Neural progenitor cell (in vitro differentiated cells): ENCODE measurements around the gene UBE2O. TPM values are rescaled to one million over a fixed set of nuclear protein-coding genes. Genes with fewer than 3 reads are reported as not detected.

Source experiments
- DNase-seq: peaks from one replicate; pipeline ENCODE4 v3.0.0-alpha.2; 2016; ENCODE audit warnings: low spot score
- H2AFZ ChIP-seq: fragments of 200-600 bp; sonication (generic); replicated peaks from 2 replicates; pipeline ENCODE4 v1.6.1; 2016; ENCODE audit warnings: antibody characterized with exemption
- H3F3A ChIP-seq: fragments of 200-600 bp; sonication (generic); 2 replicates; pipeline ENCODE4 v1.6.1; 2016; ENCODE audit warnings: antibody characterized with exemption, low read depth
- H3K27ac ChIP-seq: fragments of 200-600 bp; sonication (generic); 2 replicates; pipeline ENCODE4 v1.5.1; 2016; ENCODE audit warnings: mild to moderate bottlenecking
- H3K27me3 ChIP-seq: fragments of 200-600 bp; sonication (generic); 2 replicates; pipeline ENCODE4 v1.6.1; 2016; ENCODE audit warnings: mild to moderate bottlenecking, moderate library complexity
- H3K36me3 ChIP-seq: fragments of 200-600 bp; sonication (generic); 2 replicates; pipeline ENCODE4 v1.5.1; 2016
- H3K4me1 ChIP-seq: fragments of 200-600 bp; sonication (generic); 2 replicates; pipeline ENCODE4 v1.6.1; 2016; ENCODE audit warnings: mixed run types
- H3K4me2 ChIP-seq: fragments of 200-600 bp; sonication (generic); 2 replicates; pipeline ENCODE4 v1.6.1; 2016
- H3K4me3 ChIP-seq: fragments of 200-600 bp; sonication (generic); 2 replicates; pipeline ENCODE4 v1.5.1; 2016
- H3K79me2 ChIP-seq: fragments of 200-600 bp; sonication (generic); 2 replicates; pipeline ENCODE4 v1.6.1; 2016; ENCODE audit warnings: low read depth
- H3K9ac ChIP-seq: fragments of 200-600 bp; sonication (generic); 2 replicates; pipeline ENCODE4 v1.6.1; 2016
- H3K9me3 ChIP-seq: fragments of 200-600 bp; sonication (generic); 2 replicates; pipeline ENCODE4 v1.5.1; 2016; ENCODE audit warnings: low read depth
- H4K20me1 ChIP-seq: fragments of 200-600 bp; sonication (generic); 2 replicates; pipeline ENCODE4 v1.6.1; 2016; ENCODE audit warnings: low read depth
- H3K27ac Mint-ChIP-seq: 3 replicates; pipeline ENCODE4 v1.8.0; 2021; ENCODE audit warnings: mixed read lengths
- H3K27me3 Mint-ChIP-seq: 2 replicates; pipeline ENCODE4 v1.8.0; 2022; ENCODE audit warnings: low read depth, mild to moderate bottlenecking, inconsistent platforms, moderate library complexity, mixed read lengths; ENCODE audit not compliant: insufficient read depth
- H3K36me3 Mint-ChIP-seq: 3 replicates; pipeline ENCODE4 v1.8.0; 2021; ENCODE audit warnings: mixed read lengths
- H3K4me1 Mint-ChIP-seq: 3 replicates; pipeline ENCODE4 v1.8.0; 2021; ENCODE audit warnings: mixed read lengths
- H3K4me3 Mint-ChIP-seq: 3 replicates; pipeline ENCODE4 v1.8.0; 2021; ENCODE audit warnings: mild to moderate bottlenecking, moderate library complexity, mixed read lengths
- H3K9me3 Mint-ChIP-seq: 3 replicates; pipeline ENCODE4 v1.8.0; 2020; ENCODE audit warnings: mixed read lengths
- EZH2 ChIP-seq: fragments of 200-600 bp; sonication (generic); IDR thresholded peaks from 2 replicates; pipeline ENCODE4 v1.6.1; 2017; ENCODE audit warnings: antibody characterized with exemption, mild to moderate bottlenecking, moderate library complexity
- EZH2phosphoT487 ChIP-seq: fragments of 200-600 bp; sonication (generic); IDR thresholded peaks from 2 replicates; pipeline ENCODE4 v1.6.1; 2017; ENCODE audit warnings: antibody characterized with exemption
- total RNA-seq: library from RNA; depleted of rRNA; stranded (reverse); fragments of >200 nt; gene quantifications from 2 replicates; pipeline ENCODE4 v1.2.3, GENCODE V29; 2015; ENCODE audit warnings: low replicate concordance
- TF ChIP-seq, protein P1 (sequence below): fragments of 200-600 bp; sonication (generic); IDR thresholded peaks from 2 replicates; pipeline ENCODE4 v1.5.1; 2017; ENCODE audit warnings: antibody characterized with exemption, mild to moderate bottlenecking

UBE2O gene
- total RNA-seq, 1 donor from 2014 or later = 20.6 TPM

GRCh38 chr17:76433693-76434092, 19.3 kb downstream of the UBE2O start:
- Histone ChIP-seq H2AFZ (no peak overlapping the region), H3K9ac (no peak overlapping the region), H3K4me1 (peaks cover 17% of the 10 kb centered on the region), H3F3A (peaks cover 8% of the 10 kb centered on the region), H3K9me3 (no peaks in the 10 kb centered on the region), H3K27me3 (no peaks in the 10 kb centered on the region), H3K79me2 (peaks cover 91% of the 10 kb centered on the region), H3K4me3 (no peak overlapping the region), H3K27ac (no peak overlapping the region), H4K20me1 (peaks cover 88% of the 10 kb centered on the region), H3K4me2 (no peak overlapping the region), H3K36me3 (no peaks in the 10 kb centered on the region)
- no peak for TF ChIP-seq EZH2phosphoT487
- no peak for TF ChIP-seq EZH2
- TF ChIP-seq, protein P1, sequence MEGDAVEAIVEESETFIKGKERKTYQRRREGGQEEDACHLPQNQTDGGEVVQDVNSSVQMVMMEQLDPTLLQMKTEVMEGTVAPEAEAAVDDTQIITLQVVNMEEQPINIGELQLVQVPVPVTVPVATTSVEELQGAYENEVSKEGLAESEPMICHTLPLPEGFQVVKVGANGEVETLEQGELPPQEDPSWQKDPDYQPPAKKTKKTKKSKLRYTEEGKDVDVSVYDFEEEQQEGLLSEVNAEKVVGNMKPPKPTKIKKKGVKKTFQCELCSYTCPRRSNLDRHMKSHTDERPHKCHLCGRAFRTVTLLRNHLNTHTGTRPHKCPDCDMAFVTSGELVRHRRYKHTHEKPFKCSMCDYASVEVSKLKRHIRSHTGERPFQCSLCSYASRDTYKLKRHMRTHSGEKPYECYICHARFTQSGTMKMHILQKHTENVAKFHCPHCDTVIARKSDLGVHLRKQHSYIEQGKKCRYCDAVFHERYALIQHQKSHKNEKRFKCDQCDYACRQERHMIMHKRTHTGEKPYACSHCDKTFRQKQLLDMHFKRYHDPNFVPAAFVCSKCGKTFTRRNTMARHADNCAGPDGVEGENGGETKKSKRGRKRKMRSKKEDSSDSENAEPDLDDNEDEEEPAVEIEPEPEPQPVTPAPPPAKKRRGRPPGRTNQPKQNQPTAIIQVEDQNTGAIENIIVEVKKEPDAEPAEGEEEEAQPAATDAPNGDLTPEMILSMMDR = no peak
- no peak overlapping the region for H3K4me3 Mint-ChIP-seq
- DNase-seq = no peak
- H3K9me3 Mint-ChIP-seq = no peaks in the 10 kb centered on the region
- H3K4me1 Mint-ChIP-seq = peaks cover 26% of the 10 kb centered on the region
- peaks cover 2% of the 10 kb centered on the region for H3K27me3 Mint-ChIP-seq
- no peak overlapping the region for H3K27ac Mint-ChIP-seq
- H3K36me3 Mint-ChIP-seq = peaks cover 16% of the 10 kb centered on the region

- Histone ChIP-seq H3F3A (peaks cover 8% of the 10 kb centered on the region), H3K4me2 (no peak overlapping the region), H3K9ac (no peak overlapping the region), H3K27ac (no peak overlapping the region), H3K4me1 (peaks cover 17% of the 10 kb centered on the region), H2AFZ (no peak overlapping the region), H4K20me1 (peaks cover 88% of the 10 kb centered on the region), H3K27me3 (no peaks in the 10 kb centered on the region), H3K36me3 (no peaks in the 10 kb centered on the region), H3K79me2 (peaks cover 90% of the 10 kb centered on the region), H3K4me3 (no peak overlapping the region), H3K9me3 (no peaks in the 10 kb centered on the region)
- Mint-ChIP-seq H3K4me1 (peaks cover 26% of the 10 kb centered on the region), H3K4me3 (no peak overlapping the region), H3K9me3 (peaks cover 2% of the 10 kb centered on the region), H3K36me3 (peaks cover 16% of the 10 kb centered on the region), H3K27ac (no peak overlapping the region), H3K27me3 (peaks cover 2% of the 10 kb centered on the region)
- no peak for TF ChIP-seq EZH2phosphoT487
- TF ChIP-seq, protein P1 = peak; percentile 49
- peak; percentile 24 for DNase-seq
These were observed 20.1 kb downstream of the UBE2O start for GRCh38 chr17:76432712-76433336.

DNA sequence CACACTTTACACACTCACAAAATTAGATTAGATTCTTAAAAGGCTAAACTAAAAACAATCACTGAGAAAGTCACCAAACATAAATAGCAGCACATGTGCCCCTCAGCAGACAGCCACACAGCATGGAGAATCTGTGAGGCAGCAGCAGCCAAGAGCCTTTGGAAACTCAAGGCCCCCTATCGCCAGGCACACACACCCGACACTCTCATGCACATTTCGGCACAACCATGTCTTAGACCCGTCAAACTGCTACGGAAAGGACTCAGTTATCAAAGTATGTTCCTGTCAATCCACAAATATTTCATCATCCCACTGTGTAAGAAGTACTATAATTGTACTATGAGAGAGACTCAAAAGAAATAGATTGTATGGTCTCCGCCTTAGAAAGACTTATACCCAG, 20.9 kb downstream of the UBE2O start:
- Histone ChIP-seq H3K4me3 (no peak overlapping the region), H3F3A (peaks cover 8% of the 10 kb centered on the region), H3K79me2 (peaks cover 84% of the 10 kb centered on the region), H4K20me1 (peaks cover 88% of the 10 kb centered on the region), H3K4me2 (no peak overlapping the region), H3K9me3 (no peaks in the 10 kb centered on the region), H3K4me1 (peaks cover 17% of the 10 kb centered on the region), H3K27ac (no peak overlapping the region), H2AFZ (no peak overlapping the region), H3K36me3 (no peaks in the 10 kb centered on the region), H3K9ac (no peak overlapping the region), H3K27me3 (no peaks in the 10 kb centered on the region)
- peaks cover 16% of the 10 kb centered on the region for H3K36me3 Mint-ChIP-seq
- no peak overlapping the region for H3K27ac Mint-ChIP-seq
- no peak overlapping the region for H3K4me3 Mint-ChIP-seq
- TF ChIP-seq EZH2 = no peak
- TF ChIP-seq, protein P1 = no peak
- no peak for TF ChIP-seq EZH2phosphoT487
- peaks cover 23% of the 10 kb centered on the region for H3K4me1 Mint-ChIP-seq
- H3K9me3 Mint-ChIP-seq = peaks cover 2% of the 10 kb centered on the region
- no peak for DNase-seq
- H3K27me3 Mint-ChIP-seq = no peaks in the 10 kb centered on the region
